ENCODE measurements around the gene ESRRG. TPM values are rescaled to one million over a fixed set of nuclear protein-coding genes. Genes with fewer than 3 reads are reported as not detected.

ESRRG gene
- total and polyA plus RNA-seq, 2 of the 8 experiments (the other 6 are each of a cell fraction or from before 2014, with no cell fraction given), result 0.59 to 1.4 TPM

DNA sequence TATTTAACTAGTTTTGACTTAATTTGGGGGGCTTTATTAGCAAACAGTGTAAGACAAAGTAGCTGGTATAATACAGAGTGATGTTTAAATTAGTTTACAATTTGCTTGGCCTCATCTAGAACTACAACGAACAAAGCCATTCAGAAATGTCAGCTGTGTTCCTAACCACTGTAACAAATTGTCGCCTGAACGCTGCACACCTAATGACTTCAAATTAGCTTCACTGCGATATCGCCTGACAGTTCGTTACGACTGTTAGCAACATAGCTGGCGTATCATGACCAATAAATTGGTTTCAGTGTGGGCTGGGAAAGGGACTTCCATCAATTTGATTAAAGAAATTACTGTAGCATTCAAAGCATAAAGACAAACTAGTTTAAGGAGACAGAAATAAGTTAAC lies 160.1 kb downstream of the ESRRG start:
- WGBS, 2 experiments (ENCODE audit: extremely low coverage in 1 of 2, insufficient coverage in 1 of 2, insufficient read length in 1 of 2, insufficient replicate concordance in 2 of 2, low coverage in 1 of 2, low lambda C conversion rate in 2 of 2, missing lambda C conversion rate in 1 of 2), result 95% methylated on average over 8 of the region's 8 CpGs; no CpG with 5 or more reads in 1 of the 2 experiments
- Histone ChIP-seq H3K4ac (replicated peaks; ENCODE audit: insufficient read length, low read depth, low read length) (no peak overlapping the region), H3K9me3 (ENCODE audit: insufficient read depth in 2 of 2, low read depth in 1 of 2, low read length in 1 of 2) (no peaks in the 10 kb centered on the region), H2BK15ac (ENCODE audit: low read length) (no peak overlapping the region), H3K4me1 (replicated peaks in 1 of 4; ENCODE audit: control insufficient read depth in 3 of 4, insufficient read depth in 4 of 4, low read length in 3 of 4) (no peaks in the 10 kb centered on the region), H3K56ac (replicated peaks; ENCODE audit: insufficient read length, low read depth, low read length) (no peak overlapping the region), H2BK5ac (ENCODE audit: low read depth, low read length) (no peak overlapping the region), H3K4me2 (ENCODE audit: insufficient read depth in 1 of 2, low read depth in 2 of 2, low read length in 2 of 2) (no peak overlapping the region), H2AK5ac (ENCODE audit: low read depth, low read length) (no peak overlapping the region), H3K79me2 (ENCODE audit: control insufficient read depth in 1 of 2, insufficient read depth in 2 of 2, low read length in 2 of 2) (no peaks in the 10 kb centered on the region), H4K8ac (ENCODE audit: extremely low read depth, insufficient read depth, low read length) (no peak overlapping the region), H3K36me3 (ENCODE audit: control insufficient read depth in 2 of 4, insufficient read depth in 4 of 4, low read length in 3 of 4) (no peaks in the 10 kb centered on the region), H2BK12ac (ENCODE audit: low read depth, low read length) (no peak overlapping the region), H4K91ac (replicated peaks; ENCODE audit: insufficient read length, low read length) (no peak overlapping the region), H3K23ac (ENCODE audit: insufficient read length) (no peak overlapping the region), H3K4me3 (ENCODE audit: extremely low read depth in 1 of 4, insufficient read depth in 2 of 4, low read depth in 3 of 4, low read length in 4 of 4) (no peak overlapping the region), H2BK20ac (ENCODE audit: low read length) (no peak overlapping the region), H3K14ac (ENCODE audit: insufficient read length) (no peak overlapping the region), H3K9ac (replicated peaks in 1 of 4; ENCODE audit: extremely low read depth in 1 of 4, low read depth in 3 of 4, low read length in 3 of 4) (no peak overlapping the region), H3K79me1 (ENCODE audit: low read depth, low read length) (no peaks in the 10 kb centered on the region), H2AFZ (ENCODE audit: low read length) (no peak overlapping the region), H4K20me1 (replicated peaks in 1 of 2; ENCODE audit: control insufficient read depth in 1 of 2, insufficient read depth in 2 of 2, low read length in 2 of 2) (no peaks in the 10 kb centered on the region), H3K18ac (ENCODE audit: extremely low read depth, low read length) (no peak overlapping the region), H4K5ac (ENCODE audit: insufficient read length, low read depth, low read length) (no peak overlapping the region), H3K27me3 (replicated peaks in 1 of 4; ENCODE audit: control insufficient read depth in 3 of 4, extremely low read depth in 1 of 4, insufficient read depth in 3 of 4, low read length in 3 of 4) (no peaks in the 10 kb centered on the region), H3K23me2 (ENCODE audit: low read depth, low read length) (no peaks in the 10 kb centered on the region), H3K27ac (ENCODE audit: low read depth, low read length) (no peak overlapping the region), H2BK120ac (replicated peaks; ENCODE audit: low read depth, low read length) (no peak overlapping the region)
- ChIA-PET POLR2A (ENCODE audit: partially characterized antibody) (no interaction called here), CTCF (ENCODE audit: partially characterized antibody) (interaction anchor here (0.7 to 0.9 kb wide), 2 partner anchors 13 to 504 kb away, joined by 3 read pairs; no protein-coding TSS in a partner anchor)
- FAIRE-seq (no peak), DNase-seq (ENCODE audit: low read depth in 1 of 2, low spot score in 2 of 2) (no peak)
- TF ChIP-seq NRF1 (IDR thresholded peaks at IDR 0.05; ENCODE audit: low read depth, low read length), result no peak
- no peak for TF ChIP-seq RXRA (IDR thresholded peaks at IDR 0.05; ENCODE audit: insufficient read depth, low read depth, low read length)

Measured in H1 (cell line).